Right kidney (tissue), 1 donor: Measurements from ENCODE around the gene SPATS2.
"Not testable (repeated sequence)": the region's sequence is repeated elsewhere in the genome, so short reads cannot be mapped to it uniquely, and the experiment has no call there.

Experiments
- DNase-seq: peaks from one replicate; pipeline ENCODE4 v3.0.0-alpha.2; 2016

Gene SPATS2

GRCh38 chr12:49404956-49405355 is 37.7 kb downstream of the SPATS2 start:
- DNase-seq = no peak

- no peak for DNase-seq
Observed at GRCh38 chr12:49410818-49411217, 43.6 kb downstream of the SPATS2 start.

- DNase-seq = no peak
Observed at GRCh38 chr12:49413010-49413409, 45.7 kb downstream of the SPATS2 start.

DNA sequence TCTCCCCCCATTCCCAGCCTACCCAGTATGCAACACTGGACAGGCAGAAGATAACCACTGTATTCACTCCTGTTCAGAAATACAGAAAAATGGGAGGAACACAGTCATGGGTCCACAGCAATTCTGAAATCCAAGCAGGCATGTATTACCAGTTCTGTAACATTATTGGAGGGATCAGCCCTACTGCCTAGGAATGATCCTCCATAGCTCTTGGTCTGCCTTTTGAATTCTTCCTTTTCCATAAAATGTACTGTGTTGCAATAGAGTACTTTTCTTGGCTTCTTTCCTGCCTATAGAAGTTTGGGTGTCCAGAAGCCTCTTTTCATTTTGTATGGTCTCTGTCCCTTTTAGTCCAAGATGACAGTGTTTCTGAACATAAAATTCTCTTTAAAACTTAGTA is 46.5 kb downstream of the SPATS2 start:
- no peak for DNase-seq

DNA sequence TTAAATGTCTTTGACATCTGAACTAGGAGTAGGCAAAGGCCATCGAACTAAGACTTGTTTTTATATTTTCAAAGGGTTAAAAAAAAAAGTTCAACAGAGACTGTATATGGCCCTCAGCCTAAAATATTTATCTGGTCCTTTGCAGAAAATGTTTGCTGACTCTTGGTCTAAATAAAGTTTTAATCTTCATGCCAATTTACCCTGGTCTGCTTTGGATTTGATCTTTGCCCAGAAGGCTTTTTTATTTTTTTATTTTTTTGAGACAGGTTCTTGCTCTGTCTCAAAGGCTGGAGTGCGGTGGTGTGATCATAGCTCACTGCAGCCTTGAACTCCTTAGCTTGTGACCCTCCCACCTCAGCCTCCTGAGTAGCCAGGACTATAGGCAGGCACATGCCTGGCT is 47.1 kb downstream of the SPATS2 start:
- no peak for DNase-seq

DNA sequence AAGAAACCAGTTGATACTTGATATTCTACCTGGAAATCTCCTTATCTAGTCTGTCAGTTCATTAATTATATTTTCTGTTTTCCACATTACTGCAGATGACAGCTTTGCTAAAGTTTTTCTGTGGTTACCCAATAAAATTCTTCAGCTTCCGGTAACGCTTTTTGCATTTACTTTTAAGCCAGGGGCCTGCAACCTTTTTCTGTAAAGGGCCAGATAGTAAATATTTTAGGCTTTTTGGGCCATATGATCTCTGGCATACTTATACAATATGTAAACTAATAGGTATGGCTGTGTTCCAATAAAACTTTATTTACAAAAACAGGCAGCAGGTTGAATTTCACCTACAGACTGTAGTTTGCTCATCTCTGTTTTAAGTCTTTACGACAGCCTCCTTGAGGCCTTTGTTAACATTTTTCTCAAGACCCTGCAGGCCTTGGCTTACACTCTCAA is 48.3 kb downstream of the SPATS2 start:
- DNase-seq = no peak

GRCh38 chr12:49416892-49417291 is 49.6 kb downstream of the SPATS2 start:
- DNase-seq = no peak

- no peak for DNase-seq
Observed at GRCh38 chr12:49417558-49417957, 50.3 kb downstream of the SPATS2 start.

DNA sequence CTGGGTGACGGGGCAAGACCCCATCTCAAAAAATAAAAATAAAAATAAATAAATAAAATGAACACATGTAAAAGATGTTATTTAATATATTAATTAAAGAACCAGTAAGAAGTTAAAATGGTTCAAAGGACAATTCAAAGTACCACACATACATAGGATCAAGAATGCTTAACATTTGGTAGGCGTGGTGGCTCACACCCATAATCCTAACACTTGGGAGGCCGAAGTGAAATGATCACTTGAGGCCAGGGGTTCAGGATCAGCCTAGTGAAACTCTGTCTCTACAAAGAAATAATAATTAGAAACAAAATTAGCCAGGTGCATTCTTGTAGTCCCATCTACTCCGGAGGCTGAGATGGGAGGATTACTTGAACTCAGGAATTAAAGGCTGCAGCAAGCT is 53.3 kb downstream of the SPATS2 start:
- no peak for DNase-seq

DNA sequence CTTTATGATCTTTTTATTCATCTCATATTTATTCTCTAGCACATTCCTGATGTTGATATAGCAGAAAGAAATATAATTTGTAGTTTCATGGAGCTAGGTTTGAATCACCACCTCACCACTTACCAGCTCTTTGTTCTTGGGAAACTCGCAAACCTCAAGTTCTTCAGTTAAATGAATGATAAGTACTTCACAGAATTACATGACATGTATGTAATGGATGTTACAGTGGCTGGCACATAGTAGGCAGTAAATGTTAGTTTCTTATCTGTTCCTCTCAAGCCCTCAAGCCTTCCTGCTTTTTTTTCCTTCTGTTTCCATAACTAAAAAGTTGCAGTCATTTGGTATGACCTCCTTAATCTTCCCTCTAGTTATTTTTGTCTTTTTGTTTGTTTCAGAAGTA is 54.9 kb downstream of the SPATS2 start:
- DNase-seq = no peak

- no peak for DNase-seq
Observed at GRCh38 chr12:49428793-49429192, 61.5 kb downstream of the SPATS2 start.

GRCh38 chr12:49432616-49433015 is 65.4 kb downstream of the SPATS2 start:
- DNase-seq = no peak

- DNase-seq = not testable (repeated sequence)
Observed at GRCh38 chr12:49436799-49437198, 69.5 kb downstream of the SPATS2 start.

DNA sequence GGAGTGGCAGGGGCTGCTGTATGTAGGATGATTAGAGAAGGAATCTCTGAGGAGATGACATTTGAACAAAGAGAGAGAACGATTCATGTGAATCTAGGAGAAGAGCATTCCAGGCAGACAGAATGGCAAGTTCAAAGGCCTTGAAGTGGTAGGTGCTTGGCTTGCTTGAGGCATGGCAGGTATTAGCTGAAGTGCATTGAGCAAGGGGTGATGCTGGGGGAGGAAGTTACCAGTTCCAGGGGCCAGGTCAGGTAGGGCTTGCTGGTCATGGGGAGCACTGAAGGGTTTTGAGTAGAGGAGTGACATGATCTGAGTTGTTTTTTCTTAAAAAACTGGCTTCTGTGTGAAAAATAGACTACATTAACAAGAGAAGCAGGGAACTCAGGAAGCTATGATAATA is 71.8 kb downstream of the SPATS2 start:
- DNase-seq = no peak

DNA sequence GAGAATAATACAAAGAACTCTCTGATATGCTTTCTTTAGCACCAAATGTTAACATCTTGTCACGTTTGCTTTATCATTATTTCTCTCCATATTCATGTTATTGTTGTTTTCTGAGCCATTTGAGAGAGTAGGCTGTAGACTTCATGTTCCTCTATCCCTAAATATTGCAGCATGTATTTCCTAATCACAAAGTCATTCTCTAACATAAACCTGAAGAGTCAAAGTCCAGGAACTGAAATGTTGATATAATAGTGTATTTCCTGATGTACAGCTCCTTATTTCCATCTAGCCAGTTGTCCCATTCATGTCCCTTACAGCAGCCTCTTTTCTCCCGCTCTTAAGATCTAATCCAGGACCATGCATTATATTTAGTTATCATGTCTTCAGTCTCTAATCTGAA is 72.8 kb downstream of the SPATS2 start:
- DNase-seq = no peak

DNA sequence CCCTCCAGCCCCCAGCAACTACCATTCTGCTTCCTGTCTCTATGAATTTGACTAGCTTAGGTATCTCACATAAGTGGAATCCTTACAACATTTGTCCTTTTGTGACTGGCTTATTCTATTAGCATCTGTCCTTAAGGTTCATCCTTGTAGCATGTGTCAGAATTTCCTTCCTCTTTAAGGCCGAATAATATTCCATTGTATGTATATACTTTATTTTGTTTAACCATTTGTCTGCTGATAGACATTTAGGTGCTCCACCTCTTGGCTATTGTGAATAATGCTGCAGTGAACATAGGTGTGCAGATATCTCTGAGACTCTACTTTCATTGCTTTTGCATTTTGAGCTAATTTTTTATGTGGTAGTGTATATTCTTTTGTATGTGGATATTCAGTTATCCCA is 75.7 kb downstream of the SPATS2 start:
- no peak for DNase-seq

- DNase-seq = no peak
Observed at GRCh38 chr12:49446571-49446970, 79.3 kb downstream of the SPATS2 start.

DNA sequence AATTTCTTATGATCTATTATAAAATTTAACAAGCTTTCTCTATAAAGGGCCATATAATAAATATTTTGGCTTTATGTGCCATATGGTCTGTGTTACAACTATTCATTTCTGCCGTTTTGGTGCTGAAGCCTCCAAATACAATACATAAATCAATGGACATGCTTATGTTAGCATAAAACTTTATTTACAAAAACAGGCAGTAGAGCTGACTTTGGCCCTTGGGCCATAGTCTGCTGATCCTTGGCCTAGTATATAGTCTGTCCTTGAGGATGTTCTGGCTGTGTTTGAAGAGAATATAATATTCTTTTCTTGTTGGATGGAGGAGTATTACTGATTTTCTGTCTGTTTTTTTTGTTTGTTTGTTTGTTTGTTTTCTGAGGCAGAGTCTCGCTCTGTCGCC is 81.6 kb downstream of the SPATS2 start:
- DNase-seq = no peak

GRCh38 chr12:49451468-49452259 is 84.4 kb downstream of the SPATS2 start:
- no peak for DNase-seq

DNA sequence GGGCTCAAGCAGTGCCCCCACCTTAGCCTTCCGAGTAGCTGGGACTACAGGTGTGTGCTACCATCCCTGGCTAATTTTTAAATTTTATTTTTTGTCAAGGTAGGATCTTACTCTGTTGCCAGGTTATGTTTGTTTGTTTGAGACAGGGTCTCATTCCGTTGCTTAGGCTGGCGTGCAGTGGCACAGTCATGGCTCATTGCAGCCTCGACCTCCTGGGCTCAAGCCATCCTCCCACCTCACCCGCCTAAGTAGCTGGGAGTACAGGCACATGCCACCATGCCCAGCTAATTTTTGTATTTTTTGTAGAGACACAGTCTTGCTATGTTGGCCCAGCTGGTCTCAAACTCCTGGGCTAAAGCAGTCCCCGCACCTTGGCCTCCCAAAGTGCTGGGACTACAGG is 88.2 kb downstream of the SPATS2 start:
- DNase-seq = peak; percentile 19

- no peak for DNase-seq
Observed at GRCh38 chr12:49456131-49456679, 88.9 kb downstream of the SPATS2 start.

- no peak for DNase-seq
Observed at GRCh38 chr12:49458816-49459215, 91.6 kb downstream of the SPATS2 start.

GRCh38 chr12:49461221-49461620 is 94.0 kb downstream of the SPATS2 start:
- DNase-seq = no peak

GRCh38 chr12:49462083-49462744 is 95.0 kb downstream of the SPATS2 start:
- no peak for DNase-seq
